Measurements from ENCODE around the gene CNOT2.

- TF ChIP-seq POLR2A (IDR thresholded peaks at IDR 0.05; ENCODE audit: low read length) (no peak), GATA1 (IDR thresholded peaks at IDR 0.05; ENCODE audit: low read depth, low read length) (no peak)
Observed at GRCh38 chr12:70254846-70255245, 11.6 kb downstream of the CNOT2 start.

All from erythroblast (primary cell).